Naive thymus-derived CD4-positive, alpha-beta T cell (primary cell): ENCODE results near the gene APCDD1L. TPM values are rescaled to one million over a fixed set of nuclear protein-coding genes. Genes with fewer than 3 reads are reported as not detected.

Experiments used
- ATAC-seq: fragments of 150-1000 bp; cut with Tn5 transposase; 2 replicates; pipeline ENCODE4 v1.10.0; 2021; ENCODE audit warnings: mild to moderate bottlenecking, moderate library complexity
- CTCF ChIA-PET: fragments of 350-600 bp; sonication (Branson Sonifier 250); formaldehyde crosslinking; loops from one replicate; lab custom pipeline; 2021; ENCODE audit warnings: antibody characterized with exemption; lab: Charles Lee
- POLR2A ChIA-PET: fragments of 350-600 bp; sonication (Branson Sonifier 250); formaldehyde crosslinking; loops from one replicate; lab custom pipeline; 2021; ENCODE audit warnings: antibody characterized with exemption, inconsistent platforms; lab: Charles Lee
- DNase-seq, 9 donors: peaks; one replicate each; pipeline versions ENCODE4 v3.0.0 to v3.0.0-alpha.2; 2020 to 2022; ENCODE audit warnings: mixed read lengths in 1 of 9
- H3K27ac ChIP-seq: one replicate; pipeline ENCODE4 v1.7.0; 2013; ENCODE audit warnings: mild to moderate bottlenecking, low read depth, low read length, moderate library complexity
- H3K27me3 ChIP-seq, 2 donors: one replicate each; pipeline ENCODE4 v1.7.0; 2013; ENCODE audit warnings: low read length in 2 of 2, mild to moderate bottlenecking in 2 of 2, moderate library complexity in 2 of 2; ENCODE audit not compliant: control insufficient read depth in 2 of 2, insufficient read depth in 2 of 2
- H3K36me3 ChIP-seq, 3 experiments: 1 replicate in 2 of 3; 2 replicates in 1 of 3; pipeline ENCODE4 v1.7.0; 2013; ENCODE audit warnings: low read length in 3 of 3, mild to moderate bottlenecking in 3 of 3, moderate library complexity in 1 of 3; ENCODE audit not compliant: insufficient read depth in 3 of 3, control insufficient read depth in 2 of 3
- H3K4me1 ChIP-seq, 2 donors: one replicate each; pipeline ENCODE4 v1.7.0; 2013; ENCODE audit warnings: low read length in 2 of 2, mild to moderate bottlenecking in 2 of 2, moderate library complexity in 1 of 2; ENCODE audit not compliant: control insufficient read depth in 2 of 2, insufficient read depth in 2 of 2
- H3K4me3 ChIP-seq: 2 replicates; pipeline ENCODE4 v1.7.0; 2013; ENCODE audit warnings: mild to moderate bottlenecking, low read length
- H3K9me3 ChIP-seq, 3 experiments: 1 replicate in 2 of 3; 2 replicates in 1 of 3; pipeline ENCODE4 v1.7.0; 2013; ENCODE audit warnings: low read length in 3 of 3; ENCODE audit not compliant: control insufficient read depth in 2 of 3
- H3K27ac Mint-ChIP-seq, 9 donors: one replicate each; pipeline ENCODE4 v1.8.0; 2020 to 2022; ENCODE audit warnings: mixed read lengths in 9 of 9, mild to moderate bottlenecking in 8 of 9, moderate library complexity in 5 of 9, inconsistent platforms in 2 of 9
- H3K27me3 Mint-ChIP-seq, 5 donors: one replicate each; pipeline ENCODE4 v1.8.0; 2021 to 2022; ENCODE audit warnings: mixed read lengths in 5 of 5, mild to moderate bottlenecking in 1 of 5
- H3K36me3 Mint-ChIP-seq, 5 donors: one replicate each; pipeline ENCODE4 v1.8.0; 2020 to 2022; ENCODE audit warnings: mixed read lengths in 5 of 5, mild to moderate bottlenecking in 3 of 5, inconsistent platforms in 1 of 5
- H3K4me1 Mint-ChIP-seq, 7 donors: one replicate each; pipeline ENCODE4 v1.8.0; 2020 to 2022; ENCODE audit warnings: mixed read lengths in 7 of 7, mild to moderate bottlenecking in 3 of 7, inconsistent platforms in 1 of 7
- H3K4me3 Mint-ChIP-seq, 10 donors: one replicate each; pipeline ENCODE4 v1.8.0; 2020 to 2022; ENCODE audit warnings: mild to moderate bottlenecking in 10 of 10, mixed read lengths in 10 of 10, moderate library complexity in 6 of 10, inconsistent platforms in 2 of 10
- H3K9me3 Mint-ChIP-seq, 11 donors: one replicate each; pipeline ENCODE4 v1.8.0; 2020 to 2022; ENCODE audit warnings: mixed read lengths in 11 of 11, mild to moderate bottlenecking in 4 of 11, inconsistent platforms in 1 of 11, moderate library complexity in 1 of 11
- intact Hi-C, 2 donors: fragments of 100-400 bp; cut with micrococcal nuclease; formaldehyde crosslinking; loops; one replicate each; pipeline ENCODE4 v1.15.1; 2023
- polyA plus RNA-seq, 2 donors: library from polyadenylated mRNA; unstranded; fragments of 300-500 nt; fragmentation: Illumina TruSeq; gene quantifications; one replicate each; pipeline ENCODE4 v1.2.3, GENCODE V29; 2021
- total RNA-seq, 6 experiments: library from RNA in 5 of 6; stranded (reverse) in 5 of 6; gene quantifications; 1 replicate in 5 of 6; 2 replicates in 1 of 6; pipeline ENCODE4 v1.2.3 and lab custom pipeline; 2021 to 2026

APCDD1L gene
- total and polyA plus RNA-seq, 7 experiments from 2014 or later, result 0.09 to 0.18 TPM; not detected in 5

- Histone ChIP-seq H3K4me1 (no peaks in the 10 kb centered on the region), H3K36me3 (no peaks in the 10 kb centered on the region), H3K27me3 (no peaks in the 10 kb centered on the region), H3K4me3 (no peak overlapping the region), H3K9me3 (no peaks in the 10 kb centered on the region), H3K27ac (no peak overlapping the region)
- Mint-ChIP-seq H3K36me3 (peaks cover 0 to 4% (median 0%) of the 10 kb centered on the region in 5 donors), H3K27ac (no peak overlapping the region), H3K27me3 (peaks cover 0 to 21% (median 12%) of the 10 kb centered on the region in 5 donors), H3K9me3 (no peaks in the 10 kb centered on the region), H3K4me1 (no peaks in the 10 kb centered on the region), H3K4me3 (no peak overlapping the region)
- ChIA-PET CTCF (interaction anchor here (0.8 kb wide), 1 partner anchor 12 kb away, joined by 3 read pairs; no protein-coding TSS in a partner anchor), POLR2A (no interaction called here)
- intact Hi-C loops, result no loop called here
- DNase-seq, result no peak
- ATAC-seq, result no peak
Observed at GRCh38 chr20:58554541-58554940, 39.3 kb upstream of the APCDD1L start.

GRCh38 chr20:58553841-58554240, 38.6 kb upstream of the APCDD1L start:
- no peak overlapping the region for H3K27ac ChIP-seq
- ChIA-PET CTCF (interaction anchor here (0.8 kb wide), 1 partner anchor 13 kb away, joined by 3 read pairs; no protein-coding TSS in a partner anchor), POLR2A (no interaction called here)
- intact Hi-C loops, result no loop called here
- Mint-ChIP-seq H3K4me1 (peaks cover 0 to 3% (median 0%) of the 10 kb centered on the region in 7 donors), H3K4me3 (no peak overlapping the region), H3K36me3 (peaks cover 0 to 4% (median 0%) of the 10 kb centered on the region in 5 donors), H3K9me3 (no peaks in the 10 kb centered on the region), H3K27me3 (peaks cover 0 to 21% (median 12%) of the 10 kb centered on the region in 5 donors), H3K27ac (peak overlapping the region in 1 of 9 donors; percentile 25)
- H3K36me3 ChIP-seq, result no peaks in the 10 kb centered on the region
- no peak overlapping the region for H3K4me3 ChIP-seq
- ATAC-seq (no peak), DNase-seq (no peak)
- H3K9me3 ChIP-seq, result no peaks in the 10 kb centered on the region
- no peaks in the 10 kb centered on the region for H3K27me3 ChIP-seq
- no peaks in the 10 kb centered on the region for H3K4me1 ChIP-seq

- Mint-ChIP-seq H3K27me3 (peaks cover 0 to 20% (median 12%) of the 10 kb centered on the region in 5 donors), H3K4me3 (no peak overlapping the region), H3K36me3 (peaks cover 0 to 4% (median 0%) of the 10 kb centered on the region in 5 donors), H3K4me1 (peaks cover 0 to 3% (median 0%) of the 10 kb centered on the region in 7 donors), H3K27ac (no peak overlapping the region), H3K9me3 (no peaks in the 10 kb centered on the region)
- Histone ChIP-seq H3K27ac (no peak overlapping the region), H3K36me3 (no peaks in the 10 kb centered on the region), H3K4me3 (no peak overlapping the region), H3K9me3 (no peaks in the 10 kb centered on the region), H3K4me1 (no peaks in the 10 kb centered on the region), H3K27me3 (no peaks in the 10 kb centered on the region)
- POLR2A ChIA-PET, result no interaction called here
- ATAC-seq (no peak), DNase-seq (no peak)
- CTCF ChIA-PET, result no interaction called here
- intact Hi-C loops, result no loop called here
Observed at GRCh38 chr20:58553166-58553696, 38.0 kb upstream of the APCDD1L start.

GRCh38 chr20:58552366-58552934, 37.3 kb upstream of the APCDD1L start:
- peaks cover 0 to 3% (median 0%) of the 10 kb centered on the region in 7 donors for H3K4me1 Mint-ChIP-seq

GRCh38 chr20:58551631-58552030, 36.4 kb upstream of the APCDD1L start:
- DNase-seq (no peak), ATAC-seq (no peak)
- Histone ChIP-seq H3K4me3 (no peak overlapping the region), H3K36me3 (no peaks in the 10 kb centered on the region), H3K27ac (no peak overlapping the region), H3K9me3 (no peaks in the 10 kb centered on the region), H3K4me1 (no peaks in the 10 kb centered on the region), H3K27me3 (no peaks in the 10 kb centered on the region)
- Mint-ChIP-seq H3K4me1 (peaks cover 0 to 3% (median 0%) of the 10 kb centered on the region in 7 donors), H3K27me3 (peaks cover 8 to 18% (median 14%) of the 10 kb centered on the region in 5 donors), H3K9me3 (no peaks in the 10 kb centered on the region), H3K36me3 (peaks cover 0 to 3% (median 0%) of the 10 kb centered on the region in 5 donors), H3K27ac (no peak overlapping the region), H3K4me3 (no peak overlapping the region)
- POLR2A ChIA-PET, result no interaction called here
- CTCF ChIA-PET, result interaction anchor here (0.7 kb wide), 1 partner anchor 98 kb away, joined by 3 read pairs; no protein-coding TSS in a partner anchor
- intact Hi-C loops, result no loop called here

More at GRCh38 chr20:58552366-58552934, 37.3 kb upstream of the APCDD1L start:
- H3K9me3 Mint-ChIP-seq, result no peaks in the 10 kb centered on the region
- DNase-seq (no peak), ATAC-seq (no peak)
- Histone ChIP-seq H3K27ac (no peak overlapping the region), H3K36me3 (no peaks in the 10 kb centered on the region), H3K9me3 (no peaks in the 10 kb centered on the region), H3K4me3 (no peak overlapping the region), H3K27me3 (no peaks in the 10 kb centered on the region), H3K4me1 (no peaks in the 10 kb centered on the region)
- peaks cover 0 to 4% (median 0%) of the 10 kb centered on the region in 5 donors for H3K36me3 Mint-ChIP-seq
- peaks cover 2 to 21% (median 11%) of the 10 kb centered on the region in 5 donors for H3K27me3 Mint-ChIP-seq
- intact Hi-C loops, result no loop called here
- no peak overlapping the region for H3K4me3 Mint-ChIP-seq
- H3K27ac Mint-ChIP-seq, result no peak overlapping the region
- ChIA-PET CTCF (interaction anchor here (0.7 kb wide), 1 partner anchor 97 kb away, joined by 3 read pairs; no protein-coding TSS in a partner anchor), POLR2A (no interaction called here)

- no peak overlapping the region for H3K4me3 ChIP-seq
- ATAC-seq, result no peak
- H3K36me3 ChIP-seq, result no peaks in the 10 kb centered on the region
- H3K9me3 ChIP-seq, result no peaks in the 10 kb centered on the region
- no peak for DNase-seq
- H3K27ac Mint-ChIP-seq, result no peak overlapping the region
- H3K4me3 Mint-ChIP-seq, result no peak overlapping the region
- H3K9me3 Mint-ChIP-seq, result no peaks in the 10 kb centered on the region
- peaks cover 0 to 3% (median 0%) of the 10 kb centered on the region in 7 donors for H3K4me1 Mint-ChIP-seq
- POLR2A ChIA-PET, result no interaction called here
- intact Hi-C loops, result no loop called here
- H3K27me3 Mint-ChIP-seq, result peaks cover 6 to 15% (median 10%) of the 10 kb centered on the region in 5 donors
- H3K27ac ChIP-seq, result no peak overlapping the region
- CTCF ChIA-PET, result no interaction called here
- no peaks in the 10 kb centered on the region for H3K4me1 ChIP-seq
- no peaks in the 10 kb centered on the region for H3K27me3 ChIP-seq
- peaks cover 0 to 3% (median 0%) of the 10 kb centered on the region in 5 donors for H3K36me3 Mint-ChIP-seq
Observed at GRCh38 chr20:58550275-58551059, 35.3 kb upstream of the APCDD1L start.
